ENCODE results near the gene FOXL3.

Gene FOXL3

DNA sequence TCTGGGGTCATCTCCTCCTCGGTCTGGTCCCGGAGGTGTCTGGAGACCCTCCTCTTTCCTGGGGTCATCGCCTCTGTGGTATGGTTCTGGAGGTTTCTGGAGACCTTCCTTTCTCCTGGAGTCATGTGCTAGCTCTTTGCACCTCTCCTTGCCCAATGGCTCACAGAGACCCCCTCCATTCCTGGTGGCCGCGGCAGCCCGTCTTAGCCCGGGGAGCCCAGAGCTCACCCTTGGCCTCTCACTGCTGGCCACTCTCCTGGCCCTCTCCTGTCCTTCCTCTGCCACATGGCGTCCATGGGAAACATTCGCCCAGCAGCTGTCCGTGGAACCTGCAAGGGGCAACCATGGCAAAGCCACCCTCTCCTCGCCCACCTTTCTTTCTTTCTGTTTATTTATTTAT is 20.2 kb upstream of the FOXL3 start:
- no peak for DNase-seq

DNA sequence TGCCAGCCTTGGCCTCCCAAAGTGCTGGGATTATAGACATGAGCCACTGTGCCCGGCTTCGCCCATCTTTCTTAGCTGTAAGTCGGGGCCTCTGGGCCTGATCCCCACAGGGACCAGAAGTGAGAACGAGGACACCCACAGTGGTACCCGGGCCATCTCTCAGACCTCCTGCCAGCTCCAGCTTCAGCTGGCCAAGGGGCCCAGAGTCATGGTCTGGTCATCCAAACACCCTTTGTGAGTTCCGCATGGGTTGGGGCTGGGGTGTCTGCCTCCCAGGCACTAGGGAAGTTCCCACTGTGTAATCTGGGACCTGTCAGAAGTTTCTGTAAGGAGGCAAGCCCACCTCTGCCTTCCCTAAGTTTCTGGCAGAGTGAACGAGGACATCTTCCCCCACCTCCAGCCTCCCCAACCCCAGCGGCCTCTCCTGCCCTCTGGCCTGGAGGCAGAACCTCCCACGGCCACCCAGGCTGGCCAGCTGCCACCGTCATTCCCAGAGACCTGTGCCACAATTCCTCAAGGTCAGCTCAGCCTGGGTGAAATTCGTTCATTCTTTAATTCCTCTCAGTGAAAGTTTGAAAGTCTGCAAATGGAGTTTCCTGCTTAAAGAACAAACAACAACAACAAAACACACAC is 19.5 kb upstream of the FOXL3 start:
- DNase-seq = no peak

DNA sequence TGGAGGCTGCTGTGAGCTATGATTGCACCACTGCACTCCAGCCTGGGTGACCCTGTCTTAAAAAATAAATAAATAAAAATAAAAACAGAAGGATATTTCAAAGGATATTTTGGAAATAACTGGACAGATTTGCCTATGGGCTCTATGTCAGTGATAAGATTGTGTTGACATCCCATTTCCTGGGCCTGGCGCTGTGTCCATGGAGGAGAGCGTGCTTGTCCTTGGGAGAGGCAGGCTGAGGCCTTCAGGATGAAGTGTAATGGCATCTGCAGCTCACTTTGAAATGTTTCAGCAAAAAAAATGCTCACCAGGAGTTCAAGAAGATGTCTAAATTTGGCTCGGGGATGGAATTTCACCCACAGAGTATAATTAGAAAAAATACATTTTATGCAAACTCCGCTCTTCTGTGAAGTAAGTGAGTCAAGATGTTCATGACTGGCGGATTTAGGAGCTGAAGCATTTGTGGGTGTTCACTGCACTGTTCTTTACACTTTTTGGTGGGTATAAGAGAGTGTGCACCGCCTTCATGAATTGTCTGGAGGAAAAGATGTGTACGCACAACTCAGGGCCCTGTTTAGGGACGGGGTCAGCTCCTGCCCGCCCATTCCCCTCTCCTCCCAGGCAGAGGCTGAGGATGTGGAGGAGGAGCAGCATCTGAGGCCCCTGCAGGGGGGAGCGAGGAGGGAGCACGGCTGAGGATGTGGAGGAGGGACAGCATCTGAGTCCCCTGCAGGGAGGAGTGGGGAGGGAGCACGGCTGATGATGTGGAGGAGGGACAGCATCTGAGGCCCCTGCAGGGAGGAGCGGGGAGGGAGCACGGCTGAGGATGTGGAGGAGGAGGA is 18.5 kb upstream of the FOXL3 start:
- DNase-seq = no peak

DNA sequence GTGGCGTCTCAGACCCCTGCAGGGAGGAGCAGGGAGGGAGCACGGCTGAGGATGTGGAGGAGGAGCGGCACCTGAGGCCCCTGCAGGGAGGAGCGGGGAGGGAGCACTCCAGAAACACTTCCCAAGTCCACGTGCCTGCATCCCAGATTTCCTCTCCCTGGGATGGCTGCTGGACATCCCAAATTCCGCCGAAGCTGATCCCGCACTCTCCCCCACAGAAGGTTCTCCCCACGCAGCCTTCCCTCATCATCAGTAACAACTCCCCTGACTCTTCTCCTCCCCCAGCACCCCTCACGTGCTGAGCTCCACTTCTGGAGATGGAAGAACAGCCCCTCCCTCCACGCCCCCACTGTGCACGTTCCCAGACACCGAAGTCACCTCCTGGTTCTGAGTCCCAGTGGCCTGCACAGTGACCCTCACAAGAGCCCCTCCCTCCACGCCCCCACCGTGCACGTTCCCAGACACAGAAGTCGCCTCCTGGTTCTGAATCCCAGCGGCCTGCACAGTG is 17.8 kb upstream of the FOXL3 start:
- no peak for DNase-seq

DNA sequence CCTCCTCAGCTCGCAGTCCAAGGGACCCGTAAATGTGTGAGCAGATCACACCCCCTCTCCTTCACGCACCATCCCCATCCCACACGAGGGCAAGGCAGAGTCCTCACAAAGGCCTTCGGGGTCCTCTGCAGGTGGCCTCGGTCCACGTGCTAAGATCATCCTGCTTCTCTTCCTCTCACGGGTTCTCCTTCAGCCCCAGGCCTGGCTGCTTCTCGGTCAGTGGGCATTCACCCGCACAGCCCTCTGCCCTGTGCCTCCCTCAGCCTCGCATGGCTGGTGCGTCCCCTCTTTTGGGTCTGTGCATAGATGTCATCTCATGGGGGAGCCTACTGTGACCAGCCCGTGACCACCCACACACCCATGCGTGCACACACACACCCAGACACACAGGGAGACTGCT is 17.3 kb upstream of the FOXL3 start:
- DNase-seq = no peak

DNA sequence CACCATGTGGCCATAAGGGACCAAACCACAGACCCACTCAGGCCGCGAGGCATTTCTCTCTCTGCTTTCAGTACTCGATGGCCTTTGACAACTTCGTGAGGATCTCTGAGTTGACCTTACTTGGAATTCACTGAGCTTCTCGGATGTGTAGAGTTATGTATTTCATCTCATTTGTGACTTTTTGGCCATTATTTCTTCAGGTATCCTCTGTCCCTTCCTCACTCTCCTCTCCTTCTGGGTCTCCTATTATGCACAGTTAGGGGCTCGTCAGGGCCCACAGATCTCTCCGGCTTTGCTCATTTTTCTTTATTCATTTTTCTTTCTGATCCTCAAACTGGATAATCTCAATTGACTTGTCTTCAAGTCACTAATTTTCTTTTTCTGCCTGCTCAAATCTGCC is 16.6 kb upstream of the FOXL3 start:
- DNase-seq = no peak

DNA sequence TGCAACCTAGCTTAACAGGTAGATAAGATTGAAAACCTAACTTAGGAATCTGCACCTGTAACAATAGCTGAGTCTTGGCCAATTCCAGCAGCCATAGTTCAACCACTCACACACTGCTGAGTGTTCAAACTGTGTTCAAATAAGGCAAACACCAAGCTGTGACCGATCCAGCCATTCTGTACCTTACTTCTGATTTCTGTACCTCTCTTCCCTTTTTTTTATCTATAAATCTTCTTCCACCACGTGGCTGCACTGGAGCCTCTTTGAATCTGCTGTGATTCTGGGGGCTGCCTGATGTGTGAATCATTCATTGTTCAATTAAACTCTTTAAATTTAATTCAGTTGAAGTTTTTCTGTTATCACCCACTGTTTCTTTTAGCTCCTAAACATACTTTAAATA is 15.7 kb upstream of the FOXL3 start:
- no peak for DNase-seq

DNA sequence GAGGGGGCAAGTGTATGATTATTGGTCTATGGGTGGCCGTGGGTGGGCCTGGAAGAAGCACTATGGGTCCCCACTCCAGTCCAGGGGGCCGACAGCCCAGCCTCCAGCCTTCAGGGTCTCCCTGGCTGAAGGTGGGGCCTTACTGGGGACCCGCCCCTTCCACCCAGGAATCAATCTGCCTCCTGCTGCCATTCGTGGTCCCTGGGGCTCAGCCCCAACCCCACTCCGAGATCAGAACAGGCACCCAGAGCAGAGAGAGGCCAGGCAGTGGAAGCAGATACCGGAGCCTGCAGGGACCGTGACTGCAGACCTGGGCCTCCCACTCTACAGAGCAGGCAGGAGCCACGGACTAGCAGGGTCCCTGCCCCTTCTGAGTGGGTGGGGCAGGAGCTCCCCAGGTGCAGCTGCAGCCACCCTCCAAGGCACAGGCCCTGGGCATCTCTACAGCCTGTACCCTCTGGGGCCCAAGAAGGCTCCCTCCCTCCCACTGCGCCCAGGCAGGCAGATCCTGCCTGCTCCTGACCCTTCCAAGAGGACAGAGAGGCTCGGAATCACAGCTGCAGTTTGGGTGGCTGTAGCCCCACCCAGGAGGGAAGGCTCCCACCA is 13.6 kb upstream of the FOXL3 start:
- DNase-seq = no peak

DNA sequence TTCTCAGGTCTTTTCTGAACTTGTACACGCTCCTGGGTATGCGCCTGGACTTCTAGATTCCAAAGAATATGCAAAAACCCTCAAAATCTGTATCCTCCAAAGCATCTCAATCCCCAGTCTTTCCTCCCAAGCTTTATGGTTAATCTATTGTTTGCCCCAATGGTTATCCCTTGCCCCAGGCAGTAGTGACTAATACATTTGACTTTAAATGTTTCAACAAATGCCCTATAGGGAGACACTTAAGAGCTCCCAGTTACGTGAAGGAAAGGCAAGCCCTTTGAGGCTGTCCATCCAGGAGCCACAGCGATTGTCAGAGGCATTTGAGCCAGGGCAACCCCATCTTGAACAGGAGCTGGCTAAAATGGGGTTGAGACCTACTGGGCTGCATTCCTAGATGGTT is 12.7 kb upstream of the FOXL3 start:
- no peak for DNase-seq

DNA sequence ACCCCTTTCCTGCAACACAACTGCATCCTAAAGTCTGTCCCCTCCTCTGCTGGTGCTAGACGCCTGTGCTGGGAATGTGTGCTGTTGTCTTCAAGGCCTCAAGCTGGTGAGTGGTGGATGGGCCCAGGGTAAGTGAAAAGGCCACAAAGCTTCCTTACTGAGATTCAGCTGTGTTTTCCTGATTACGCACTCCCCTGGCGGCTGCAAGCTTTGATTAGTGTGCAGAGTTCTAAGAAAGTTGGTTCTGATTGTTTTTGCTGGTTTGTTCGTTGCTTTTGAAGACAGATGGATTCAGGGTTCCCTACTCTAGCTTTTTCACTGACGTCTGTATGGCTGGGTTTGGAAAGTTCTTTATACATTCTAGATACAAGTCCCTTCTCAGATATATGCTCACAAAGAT is 11.9 kb upstream of the FOXL3 start:
- no peak for DNase-seq

DNA sequence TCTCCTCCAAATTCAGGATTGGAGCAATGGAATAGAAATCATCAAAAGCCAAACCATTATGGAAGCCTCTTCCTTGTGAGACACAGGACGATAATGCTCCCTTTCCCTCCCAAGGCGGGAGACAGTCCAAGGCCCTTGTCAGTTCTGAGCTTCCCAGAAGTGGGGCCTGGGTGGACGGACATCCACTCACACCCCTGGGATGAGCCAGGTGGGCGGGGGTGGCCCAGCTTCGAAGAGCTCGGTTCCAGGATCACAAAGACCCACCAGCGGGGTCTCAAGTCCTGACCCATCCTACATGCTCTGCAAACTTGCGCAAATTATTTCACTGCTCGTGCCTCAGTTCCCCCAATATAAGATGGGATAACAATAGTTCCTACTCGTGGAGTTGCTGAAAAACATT is 10.1 kb upstream of the FOXL3 start:
- no peak for DNase-seq

DNA sequence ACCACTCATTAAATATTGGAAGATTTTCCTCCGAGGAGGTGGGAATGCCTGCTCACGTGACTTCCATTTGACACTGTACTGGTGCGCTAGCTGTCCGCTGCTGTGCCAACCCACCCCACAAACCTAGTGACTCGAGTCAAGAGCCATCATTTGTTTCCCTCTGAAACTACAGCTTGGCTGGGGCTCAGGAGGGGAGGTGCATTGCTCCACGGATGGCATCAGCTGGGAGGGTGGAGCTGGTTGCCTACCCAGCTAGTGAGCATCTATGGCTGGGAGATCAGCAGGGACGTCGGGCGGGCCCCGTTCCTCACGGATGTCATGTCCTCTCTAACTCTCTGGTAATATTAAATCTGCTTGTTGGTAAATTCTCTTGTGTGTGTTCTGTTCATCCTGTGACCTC is 9.5 kb upstream of the FOXL3 start:
- DNase-seq = no peak

DNA sequence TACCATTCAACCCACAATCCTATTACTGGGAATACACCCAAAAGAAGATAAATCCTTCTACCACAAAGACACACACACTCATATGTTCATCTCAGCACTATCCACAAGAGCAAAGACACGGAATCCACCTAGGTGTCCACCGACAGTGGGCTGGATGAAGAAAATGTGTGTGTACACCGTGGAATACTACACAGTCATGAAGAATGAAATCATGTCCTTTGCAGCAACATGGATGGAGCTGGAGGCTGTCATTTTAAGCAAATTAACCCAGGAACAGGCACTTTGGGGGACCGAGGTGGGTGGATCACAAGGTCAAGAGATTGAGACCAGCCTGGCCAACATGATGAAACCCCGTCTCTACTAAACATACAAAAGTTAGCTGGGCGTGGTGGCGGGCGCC is 8.3 kb upstream of the FOXL3 start:
- no peak for DNase-seq

DNA sequence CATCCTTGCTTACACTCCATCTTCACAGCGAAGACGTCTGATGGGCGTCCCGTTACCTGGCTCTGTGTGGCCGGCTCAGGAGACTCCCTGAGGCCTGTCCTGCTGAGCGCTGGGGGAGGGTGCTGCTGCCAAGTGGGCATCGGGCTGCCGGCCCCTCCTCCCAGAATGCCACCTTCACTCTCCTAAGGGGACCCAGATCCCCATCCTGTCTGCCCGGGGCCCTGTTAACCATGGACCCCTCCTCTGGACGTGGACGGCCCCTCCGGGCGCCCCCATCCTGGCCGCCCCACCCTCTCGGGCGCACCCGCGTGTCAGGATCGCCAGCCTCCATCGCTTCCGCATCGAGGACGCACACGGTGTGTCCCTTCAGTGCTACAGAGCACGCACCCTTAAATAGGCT is 7.3 kb upstream of the FOXL3 start:
- no peak for DNase-seq

DNA sequence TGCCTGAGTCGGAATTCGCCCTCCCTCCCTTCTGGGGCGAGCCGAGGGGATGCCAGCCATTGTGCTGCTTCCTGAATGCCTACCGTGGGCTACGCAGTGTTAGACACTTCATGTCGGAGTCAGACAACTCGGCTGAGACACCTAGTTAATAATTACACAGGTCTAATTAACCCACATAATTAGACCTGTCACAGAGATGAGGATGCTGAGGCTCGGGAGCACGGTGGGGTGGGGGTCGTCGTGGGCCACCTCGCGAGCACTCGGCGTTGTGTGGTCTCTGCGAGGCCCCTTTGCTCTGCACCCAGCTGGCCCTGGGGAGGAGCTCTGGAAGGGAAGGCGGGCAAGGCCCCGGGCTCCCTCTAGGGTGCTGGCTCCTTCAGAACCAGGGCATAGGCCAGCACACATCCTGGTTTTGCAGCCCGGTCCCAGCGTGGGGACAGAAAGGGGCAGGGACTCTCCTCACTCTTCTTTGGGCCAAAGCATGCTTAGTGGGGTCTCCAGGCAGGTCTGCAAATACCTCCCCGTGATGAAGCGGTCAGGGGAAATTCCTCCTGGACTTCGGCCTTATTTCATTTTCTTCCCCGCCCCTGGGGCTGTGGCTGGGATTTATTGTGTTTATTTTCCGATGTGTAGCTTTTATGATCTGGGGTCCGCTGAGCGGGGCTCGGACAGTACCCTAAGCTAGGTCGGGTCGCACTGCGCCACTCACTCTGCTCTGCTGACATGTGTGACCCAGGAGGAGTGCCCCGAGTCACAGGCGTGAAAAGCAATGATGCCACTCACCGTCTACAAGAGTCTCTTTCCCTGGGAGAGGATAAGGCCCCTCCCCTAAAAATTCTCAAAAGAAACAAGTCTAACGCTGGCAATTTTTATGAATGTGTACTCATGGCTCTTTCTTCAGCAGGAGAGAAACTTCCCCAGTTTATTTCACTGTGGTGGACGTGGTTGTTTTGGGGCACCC is 4.9 kb upstream of the FOXL3 start:
- no peak for DNase-seq

DNA sequence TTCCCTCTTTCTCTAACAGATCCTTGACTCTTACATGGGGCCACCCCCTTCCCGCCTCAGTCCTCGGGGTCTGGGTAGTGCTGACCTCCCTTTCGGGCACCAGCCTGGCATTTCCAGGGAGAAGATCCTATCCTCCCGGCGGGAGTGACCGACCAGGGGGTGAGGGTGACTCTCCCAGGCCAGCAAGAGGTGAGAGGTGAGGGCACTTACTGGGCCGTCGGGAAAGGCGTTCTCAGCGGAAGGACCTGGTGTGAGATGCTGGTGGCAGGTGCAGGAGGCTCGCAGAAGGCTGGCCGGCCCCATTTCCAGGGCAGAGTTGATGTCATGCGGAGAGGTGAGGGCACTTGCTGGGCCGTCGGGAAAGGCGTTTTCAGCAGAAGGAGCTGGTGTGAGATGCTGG is 4.2 kb upstream of the FOXL3 start:
- DNase-seq = no peak

DNA sequence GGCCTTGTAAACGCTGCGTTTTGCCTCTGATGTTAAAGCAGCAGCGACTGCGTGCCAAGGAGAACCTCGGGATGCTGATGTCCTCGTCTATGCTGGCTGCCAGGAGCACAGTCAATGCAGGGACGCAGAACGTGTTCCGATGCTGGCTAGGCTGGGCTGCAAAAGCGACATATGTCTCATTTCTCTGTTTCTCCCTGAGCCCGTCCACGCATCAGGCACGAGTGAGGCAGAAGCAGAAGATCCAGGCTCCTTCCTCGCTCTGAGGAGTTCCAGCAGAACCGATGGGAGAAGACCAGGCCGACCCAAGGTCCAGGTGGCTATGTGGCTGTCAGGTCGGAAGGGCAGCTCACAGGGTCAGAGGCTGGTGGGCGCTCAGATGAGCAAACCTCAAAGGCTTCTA is 3.7 kb upstream of the FOXL3 start:
- no peak for DNase-seq

DNA sequence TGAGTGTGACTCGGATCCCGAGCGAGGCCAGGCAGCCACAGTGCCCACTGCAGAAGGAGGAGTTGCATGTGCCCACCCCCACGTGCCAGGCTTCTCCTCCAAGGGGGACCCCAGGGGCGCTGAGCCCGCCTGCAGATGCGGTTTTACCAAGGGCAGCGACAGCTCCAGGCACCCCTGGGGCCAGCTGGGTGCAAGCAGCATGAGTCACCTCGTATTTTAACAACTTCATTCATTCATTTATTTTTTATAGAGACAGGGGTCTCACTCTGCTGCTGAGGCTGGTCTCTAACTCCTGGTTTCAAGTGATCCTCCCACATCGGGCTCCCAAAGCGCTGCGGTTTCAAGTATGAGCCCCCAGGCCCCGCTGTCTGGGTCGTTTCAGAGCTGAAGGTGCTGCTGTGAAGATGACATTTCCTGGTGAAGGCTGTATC is 1.3 kb upstream of the FOXL3 start:
- no peak for DNase-seq

DNA sequence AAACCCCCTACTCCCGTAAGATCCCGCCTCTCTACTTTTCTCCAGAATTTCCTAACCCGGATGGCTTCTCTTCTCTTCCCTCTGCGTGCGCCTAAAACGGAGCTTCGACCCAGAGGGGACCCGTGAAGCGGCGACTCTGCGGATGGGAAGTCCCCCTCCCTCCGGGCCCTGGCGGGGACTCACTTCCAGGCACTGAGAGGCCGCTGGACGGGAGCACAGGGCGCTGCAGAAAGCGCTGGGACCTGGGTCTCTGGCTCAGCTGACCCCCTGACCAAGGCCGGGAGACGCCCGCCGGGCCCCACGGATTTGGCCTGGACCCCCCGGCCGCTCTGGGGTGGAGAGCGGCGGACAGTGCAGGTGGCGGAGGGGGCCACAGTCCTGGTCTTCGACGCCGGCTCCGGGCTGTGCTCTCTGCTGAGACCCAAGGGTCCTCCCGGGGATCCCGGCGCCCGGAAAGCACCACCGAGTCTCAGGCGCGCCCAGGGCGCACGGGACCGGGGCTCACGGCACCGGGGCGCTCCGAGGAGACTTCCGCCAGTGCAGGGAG is 688 bp upstream of the FOXL3 start:
- DNase-seq = no peak

DNA sequence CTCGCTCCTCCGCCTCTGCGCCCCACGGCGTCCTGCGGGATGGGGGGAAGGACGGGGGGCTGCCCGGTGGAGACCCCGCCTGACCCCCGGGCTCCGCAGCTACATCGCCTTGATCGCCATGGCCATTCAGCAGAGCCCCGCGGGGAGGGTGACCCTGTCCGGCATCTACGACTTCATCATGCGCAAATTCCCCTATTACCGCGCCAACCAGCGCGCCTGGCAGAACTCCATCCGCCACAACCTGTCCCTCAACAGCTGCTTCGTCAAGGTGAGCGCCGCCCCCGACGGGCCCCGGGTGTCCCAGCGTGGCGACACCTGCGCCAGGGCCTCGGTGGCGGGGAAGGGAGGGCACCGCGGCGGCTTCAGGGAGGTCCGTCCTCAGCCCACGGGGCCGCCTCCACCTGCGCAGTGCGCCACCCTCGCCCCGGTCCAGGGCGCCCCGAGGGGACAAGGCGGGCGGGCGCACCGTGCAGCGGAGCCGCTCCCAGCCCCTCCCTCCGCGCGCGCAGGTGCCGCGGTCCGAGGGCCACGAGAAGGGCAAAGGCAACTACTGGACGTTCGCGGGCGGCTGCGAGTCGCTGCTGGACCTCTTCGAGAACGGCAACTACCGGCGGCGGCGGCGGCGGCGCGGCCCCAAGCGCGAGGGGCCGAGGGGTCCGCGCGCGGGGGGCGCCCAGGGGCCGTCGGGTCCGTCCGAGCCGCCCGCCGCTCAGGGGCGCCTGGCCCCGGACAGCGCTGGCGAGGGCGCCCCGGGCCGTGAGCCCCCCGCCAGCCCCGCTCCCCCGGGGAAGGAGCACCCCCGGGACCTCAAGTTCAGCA is 793 bp downstream of the FOXL3 start:
- no peak for DNase-seq

DNA sequence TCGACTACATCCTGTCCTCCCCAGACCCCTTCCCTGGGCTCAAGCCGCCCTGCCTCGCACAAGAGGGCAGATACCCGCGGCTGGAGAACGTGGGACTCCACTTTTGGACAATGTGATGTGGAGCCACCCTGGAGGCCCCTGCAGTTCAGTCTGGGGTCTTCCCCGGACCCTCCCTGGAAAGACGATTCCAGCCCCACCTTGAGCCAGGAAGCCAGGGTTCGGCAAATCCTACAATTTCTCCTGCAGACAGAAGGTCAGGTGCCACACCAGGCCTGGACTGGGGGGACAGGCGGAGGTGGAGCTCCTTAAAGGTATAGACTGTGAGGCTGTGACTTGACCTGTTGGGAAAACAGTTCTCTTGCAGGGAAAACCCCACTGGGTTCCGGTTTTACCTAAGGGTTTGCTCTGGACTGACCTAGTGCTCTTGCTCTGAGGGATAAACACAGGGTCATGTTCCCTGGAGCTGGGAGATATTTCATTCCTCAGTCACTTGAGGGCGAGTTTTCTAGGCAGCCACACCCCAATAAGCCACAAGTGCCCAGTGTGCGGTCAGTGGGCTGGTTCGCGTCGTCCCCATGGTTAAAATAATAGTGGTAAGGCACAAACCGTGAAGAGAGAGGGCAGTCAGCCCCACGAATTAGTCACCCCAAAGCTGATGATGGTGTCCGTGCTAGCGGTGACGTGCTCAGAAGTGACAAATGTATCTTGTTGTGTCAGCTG is 1.6 kb downstream of the FOXL3 start:
- no peak for DNase-seq

Measured in stimulated activated CD4-positive, alpha-beta T cell treated with anti-CD3 and anti-CD28 coated beads, Interleukin-4, amount 100 ng/mL, for 4 hours (primary cell).